ENCODE measurements around the gene ME1. TPM values are rescaled to one million over a fixed set of nuclear protein-coding genes. Genes with fewer than 3 reads are reported as not detected.
A peak's percentile ranks its signal among the peaks of the same experiment; 100 is the strongest.

Gene ME1
- total and polyA plus RNA-seq, 8 donors, result 5.2 to 31.7 (median 12.7) TPM

- no peaks in the 10 kb centered on the region for H3K4me1 ChIP-seq
- peaks cover 0 to 17% (median 6%) of the 10 kb centered on the region in 4 donors for H3K36me3 ChIP-seq
- no peaks in the 10 kb centered on the region for H3K27me3 ChIP-seq
- intact Hi-C loops (cut with DNase I; ENCODE audit: low total_unique reads), result no loop called here
- TF ChIP-seq CTCF (IDR thresholded peaks at IDR 0.05), result no peak
- TF ChIP-seq POLR2A (IDR thresholded peaks at IDR 0.05), result no peak
- no peak for TF ChIP-seq EP300 (IDR thresholded peaks at IDR 0.05)
- no peak for TF ChIP-seq POLR2AphosphoS5 (IDR thresholded peaks at IDR 0.05)
- no peak overlapping the region for H3K4me3 ChIP-seq
- no peaks in the 10 kb centered on the region for H3K9me3 ChIP-seq
- H3K27ac ChIP-seq, result no peak overlapping the region
- peak in 1 of 2 donors; percentile 3 for DNase-seq
These were observed 180.6 kb downstream of the ME1 start for GRCh38 chr6:83250235-83250634.

- no peak overlapping the region for H3K4me3 ChIP-seq
These were observed 183.4 kb downstream of the ME1 start for GRCh38 chr6:83247471-83247870.

GRCh38 chr6:83231146-83231545 lies 199.7 kb downstream of the ME1 start:
- DNase-seq, result no peak
- H3K27ac ChIP-seq, result no peak overlapping the region
- peaks cover 0 to 9% (median 0%) of the 10 kb centered on the region in 4 donors for H3K4me1 ChIP-seq
- no peaks in the 10 kb centered on the region for H3K9me3 ChIP-seq
- TF ChIP-seq POLR2AphosphoS5 (IDR thresholded peaks at IDR 0.05) (no peak), CTCF (IDR thresholded peaks at IDR 0.05) (no peak)
- intact Hi-C loops (cut with DNase I; ENCODE audit: low total_unique reads), result no loop called here
- H3K36me3 ChIP-seq, result peaks cover 0 to 4% (median 0%) of the 10 kb centered on the region in 4 donors
- 60 to 81% (median 78%) methylated on average over 1 of the region's 1 CpG for WGBS, 5 donors
- no peak overlapping the region for H3K4me3 ChIP-seq
- no peaks in the 10 kb centered on the region for H3K27me3 ChIP-seq

More at GRCh38 chr6:83247471-83247870, 183.4 kb downstream of the ME1 start:
- peaks cover 0 to 8% (median 6%) of the 10 kb centered on the region in 4 donors for H3K36me3 ChIP-seq
- TF ChIP-seq CTCF (IDR thresholded peaks at IDR 0.05) (no peak), POLR2AphosphoS5 (IDR thresholded peaks at IDR 0.05) (no peak), POLR2A (IDR thresholded peaks at IDR 0.05) (no peak)
- no peaks in the 10 kb centered on the region for H3K27me3 ChIP-seq
- intact Hi-C loops (cut with DNase I; ENCODE audit: low total_unique reads), result no loop called here
- H3K9me3 ChIP-seq, result no peaks in the 10 kb centered on the region
- 29 to 71% (median 34%) methylated on average over 3 of the region's 3 CpGs for WGBS, 5 donors
- no peak overlapping the region for H3K27ac ChIP-seq
- DNase-seq, result no peak
- no peaks in the 10 kb centered on the region for H3K4me1 ChIP-seq

- no peak for DNase-seq
- Histone ChIP-seq H3K4me3 (no peak overlapping the region), H3K27ac (no peak overlapping the region), H3K27me3 (no peaks in the 10 kb centered on the region), H3K36me3 (peaks cover 0 to 12% (median 2%) of the 10 kb centered on the region in 4 donors), H3K4me1 (peaks cover 0 to 9% (median 0%) of the 10 kb centered on the region in 4 donors), H3K9me3 (no peaks in the 10 kb centered on the region)
- TF ChIP-seq CTCF (IDR thresholded peaks at IDR 0.05) (no peak), EP300 (IDR thresholded peaks at IDR 0.05) (no peak), POLR2AphosphoS5 (IDR thresholded peaks at IDR 0.05) (no peak), POLR2A (IDR thresholded peaks at IDR 0.05) (no peak)
- 16 to 49% (median 24%) methylated on average over 1 of the region's 1 CpG for WGBS, 5 donors
- intact Hi-C loops (cut with DNase I; ENCODE audit: low total_unique reads), result no loop called here
These were observed 204.3 kb downstream of the ME1 start for GRCh38 chr6:83226517-83226916.

All from stomach (tissue), 9 donors.